GM19468 (cell line): Measurements from ENCODE around the gene PTPRCAP.
"Not testable (repeated sequence)": the region's sequence is repeated elsewhere in the genome, so short reads cannot be mapped to it uniquely, and the experiment has no call there.

Source experiments
- ATAC-seq: cut with Tn5 transposase; IDR thresholded peaks from one replicate; pipeline ENCODE4 v1.9.1; 2021; ENCODE audit warnings: mild to moderate bottlenecking, moderate library complexity, moderate number of reproducible peaks; ENCODE audit not compliant: unreplicated experiment; ENCODE audit errors: extremely low read depth

PTPRCAP gene, protein sequence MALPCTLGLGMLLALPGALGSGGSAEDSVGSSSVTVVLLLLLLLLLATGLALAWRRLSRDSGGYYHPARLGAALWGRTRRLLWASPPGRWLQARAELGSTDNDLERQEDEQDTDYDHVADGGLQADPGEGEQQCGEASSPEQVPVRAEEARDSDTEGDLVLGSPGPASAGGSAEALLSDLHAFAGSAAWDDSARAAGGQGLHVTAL

DNA sequence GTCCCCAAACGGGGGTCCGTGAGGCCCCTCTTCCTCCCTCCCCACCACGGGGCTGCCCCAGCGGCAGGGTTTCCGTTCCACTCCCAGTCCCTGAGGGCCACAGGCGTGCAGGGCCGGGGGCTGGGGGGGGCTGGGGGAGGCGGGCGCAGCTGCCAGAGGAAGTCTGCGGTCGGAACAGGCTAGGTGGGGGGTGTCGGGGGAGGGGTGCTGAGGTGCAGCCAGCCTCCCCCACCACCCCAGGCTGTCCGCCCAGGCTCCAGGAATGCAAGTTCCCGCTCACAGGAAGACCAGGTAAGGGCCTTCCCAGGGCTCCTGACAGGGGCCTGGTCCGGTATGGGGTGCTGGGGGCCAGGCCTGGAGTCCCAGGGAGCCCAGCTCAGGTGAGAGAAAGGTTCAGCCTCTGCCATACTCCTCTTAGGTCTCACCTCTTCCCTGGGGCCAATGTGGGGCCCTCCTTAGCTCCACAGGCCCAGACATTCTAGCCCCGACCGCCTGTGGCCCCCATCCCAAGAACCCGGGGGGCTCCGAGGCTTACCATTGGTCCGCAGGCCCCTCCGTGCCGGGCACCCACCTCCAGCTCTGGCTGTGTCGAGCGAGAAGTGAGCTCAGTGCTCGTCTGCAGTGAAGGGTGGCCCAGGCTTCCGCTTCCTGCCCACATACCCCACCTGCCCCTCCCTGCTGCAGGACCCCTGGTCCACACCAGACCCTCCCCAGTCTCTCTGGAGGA is at the start of gene PTPRCAP:
TSS of gene PTPRCAP (minus strand) at position 601 of the 727 bp plus-strand sequence. CDS start at position 538, 63 bp downstream.
- no peak for ATAC-seq

DNA sequence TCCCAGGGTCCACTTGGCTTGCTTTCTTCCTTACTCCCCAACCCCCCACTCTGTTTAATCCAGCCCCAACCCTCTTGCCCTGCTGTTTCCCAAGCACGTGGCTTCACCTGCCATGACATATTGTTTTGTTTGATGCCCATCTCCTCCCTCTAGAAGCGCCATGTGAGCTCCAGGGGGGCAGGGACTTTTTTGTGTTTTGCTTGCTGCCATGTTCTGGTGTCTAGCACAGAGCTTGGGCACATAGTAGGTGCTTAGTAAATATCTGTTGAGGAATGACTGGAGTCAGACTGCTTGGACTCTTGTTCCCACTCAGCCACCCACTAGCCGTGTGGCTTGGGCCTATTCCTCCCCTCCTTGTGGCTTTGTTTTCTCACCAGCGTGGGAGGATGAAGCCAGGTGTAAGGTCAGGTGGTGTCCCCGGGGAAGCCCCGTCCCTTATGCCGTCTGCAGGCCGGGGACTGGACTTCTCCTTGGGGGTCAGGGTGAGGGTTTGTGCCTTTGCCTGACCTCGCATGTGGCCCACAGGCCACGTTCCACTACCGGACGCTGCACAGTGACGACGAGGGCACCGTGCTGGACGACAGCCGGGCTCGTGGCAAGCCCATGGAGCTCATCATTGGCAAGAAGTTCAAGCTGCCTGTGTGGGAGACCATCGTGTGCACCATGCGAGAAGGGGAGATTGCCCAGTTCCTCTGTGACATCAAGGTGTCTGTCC is 49.2 kb upstream of the PTPRCAP start:
- ATAC-seq, result no peak

DNA sequence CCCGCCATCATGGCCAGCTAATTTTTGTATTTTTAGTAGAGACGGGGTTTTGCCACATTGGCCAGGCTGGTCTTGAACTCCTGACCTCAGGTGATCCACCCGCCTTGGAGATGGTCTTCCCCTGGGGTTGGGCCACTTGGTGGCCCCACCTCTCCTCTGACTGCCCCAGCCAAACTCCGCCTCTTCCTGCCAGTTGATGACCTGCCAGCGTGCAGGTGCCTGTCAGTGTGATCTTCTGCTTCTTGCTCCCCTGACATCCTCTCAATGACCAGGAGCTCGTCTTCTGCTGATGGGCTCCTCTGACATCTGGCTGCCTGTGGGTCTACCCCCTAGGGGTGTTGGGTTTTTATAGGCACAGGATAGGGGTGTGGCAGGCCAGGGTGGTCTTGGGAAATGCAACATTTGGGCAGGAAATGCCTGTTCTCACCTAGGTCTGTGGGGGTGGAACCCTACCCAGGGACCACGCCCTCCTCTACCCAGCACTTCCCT is 48.4 kb upstream of the PTPRCAP start:
- not testable (repeated sequence) for ATAC-seq

DNA sequence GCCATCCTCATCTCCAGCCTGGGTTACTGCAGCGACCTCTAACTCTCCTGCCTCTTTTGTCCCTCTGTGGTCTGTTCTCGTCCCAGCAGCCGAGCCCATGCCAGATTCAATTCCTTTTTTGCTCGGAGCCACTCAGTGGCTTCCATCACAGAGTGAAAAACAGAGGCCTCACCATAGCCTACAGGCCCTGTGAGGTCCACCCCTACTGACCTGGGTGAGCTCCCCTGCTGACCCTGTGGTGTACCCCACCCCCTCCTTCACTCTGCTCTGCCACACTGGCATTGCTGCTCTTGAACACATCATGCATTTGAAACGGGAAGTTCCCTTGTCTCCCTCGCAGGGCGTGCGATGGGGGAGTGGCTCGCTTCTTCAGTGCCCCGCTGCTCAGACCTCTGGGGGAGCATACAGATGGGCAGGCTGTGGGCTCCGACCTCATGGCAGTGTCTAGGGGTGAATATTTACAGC is 47.4 kb upstream of the PTPRCAP start:
- ATAC-seq, result no peak

DNA sequence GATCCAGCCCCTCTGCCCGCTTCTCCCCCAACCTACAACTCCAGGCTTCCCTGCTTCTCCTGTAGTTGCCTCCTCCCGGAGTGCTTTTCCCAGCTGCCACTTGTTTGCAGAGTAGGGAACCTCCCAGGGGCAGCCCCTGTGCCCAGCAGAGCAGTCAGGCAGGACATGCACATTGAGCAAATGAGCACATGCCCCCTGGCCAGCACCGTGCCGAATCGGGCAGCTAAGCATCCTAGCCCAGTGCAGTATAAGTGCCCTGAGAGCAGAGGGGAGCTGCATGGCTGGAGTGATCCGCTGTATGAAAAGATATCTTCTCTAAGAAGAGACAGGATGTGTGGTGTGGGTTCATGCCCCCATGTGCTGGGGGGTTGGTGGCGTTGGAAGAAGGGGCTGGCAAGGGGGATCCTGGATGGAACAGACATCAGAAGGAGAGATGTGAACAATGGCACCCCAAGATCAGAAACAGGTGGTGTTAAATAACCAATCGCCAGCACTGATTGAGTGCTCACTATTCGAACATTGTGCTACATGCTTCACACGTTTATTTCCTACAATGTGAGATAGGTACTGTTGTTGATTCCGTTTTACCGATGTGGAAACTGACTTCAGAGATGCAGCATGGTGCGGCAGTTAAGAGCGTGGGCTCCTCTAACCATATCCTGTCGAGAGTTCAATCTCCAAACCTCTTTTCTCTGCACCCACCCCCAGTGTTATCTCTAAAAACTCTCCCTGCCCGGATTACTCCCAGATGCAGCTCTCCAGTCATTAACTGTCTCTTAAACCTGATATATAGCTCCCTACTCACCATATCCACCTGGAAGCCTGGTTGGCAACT is 46.6 kb upstream of the PTPRCAP start:
- ATAC-seq, result no peak

DNA sequence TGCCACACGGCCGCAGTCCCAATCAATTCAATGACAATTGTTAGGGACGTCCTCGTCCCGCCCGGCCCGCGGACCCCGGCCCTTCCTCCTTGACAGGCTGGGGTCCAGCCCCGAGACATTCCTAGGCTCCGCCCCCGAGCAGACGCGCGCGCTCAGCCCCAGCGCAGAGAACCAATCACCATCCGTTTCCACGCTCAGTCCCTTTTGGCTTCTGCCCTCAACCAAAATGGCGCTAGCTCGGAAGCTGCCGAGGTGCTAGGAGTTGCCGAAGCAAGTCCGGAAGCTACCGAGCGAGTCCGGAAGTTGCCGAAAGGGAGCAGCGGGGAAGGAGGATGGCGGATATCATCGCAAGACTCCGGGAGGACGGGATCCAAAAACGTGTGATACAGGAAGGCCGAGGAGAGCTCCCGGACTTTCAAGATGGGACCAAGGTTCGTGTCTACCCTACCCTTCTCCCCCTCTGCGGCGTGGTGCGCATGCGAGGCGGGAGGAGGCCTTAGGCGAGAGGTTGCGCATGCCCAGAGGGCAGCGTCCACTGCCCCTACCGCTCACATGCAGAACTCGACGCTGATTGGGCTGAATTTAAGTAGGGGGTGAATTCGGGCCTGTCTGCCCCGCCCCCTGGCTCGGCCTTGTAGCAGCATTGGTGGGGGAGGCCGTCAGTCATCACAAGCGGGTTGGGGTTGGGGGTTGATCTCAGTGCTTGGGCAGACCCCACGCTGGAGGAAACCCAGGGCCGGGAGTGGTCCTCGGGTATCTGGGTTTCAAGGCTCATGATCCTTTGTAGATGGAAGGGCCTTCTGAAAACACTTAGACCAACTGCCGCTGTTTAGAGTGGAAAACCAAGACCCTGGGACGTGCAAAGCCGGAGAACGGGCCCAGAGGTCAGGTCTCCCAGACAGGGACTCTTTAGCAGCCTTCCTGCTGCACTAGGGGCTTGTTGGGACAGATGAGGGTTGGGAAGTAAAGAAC is 45.6 kb upstream of the PTPRCAP start, which contains the start of gene AIP:
TSS of gene AIP (plus strand) at position 200 of the 972 bp plus-strand sequence. CDS start at position 333, 133 bp downstream.
- peak; percentile 36 for ATAC-seq

DNA sequence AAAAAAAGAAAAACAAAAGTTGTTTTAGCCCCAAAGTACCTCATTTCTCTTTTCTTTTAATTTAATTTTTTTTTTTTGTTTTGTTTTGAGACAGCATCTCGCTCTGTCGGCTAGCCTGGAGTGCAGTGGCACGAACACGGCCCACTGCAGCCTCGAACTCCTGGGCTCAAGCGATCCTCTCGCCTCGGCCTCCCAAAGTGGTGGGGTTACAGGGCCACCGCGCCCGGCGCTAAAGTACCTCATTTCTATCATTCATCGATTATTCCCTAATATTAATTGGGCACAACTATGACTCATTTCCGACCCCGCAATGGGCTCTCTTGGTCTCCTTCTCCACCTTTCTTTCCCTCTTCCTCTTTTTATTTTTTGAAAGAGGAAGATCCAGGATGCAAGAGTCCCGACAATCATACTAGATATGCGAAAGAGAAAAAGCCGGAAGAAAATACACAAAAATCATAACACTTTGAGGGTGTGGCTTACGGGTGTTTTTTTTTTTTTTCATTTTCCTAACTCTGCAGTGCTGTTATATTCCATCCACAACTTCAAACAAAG is 44.9 kb upstream of the PTPRCAP start:
- ATAC-seq, result no peak

DNA sequence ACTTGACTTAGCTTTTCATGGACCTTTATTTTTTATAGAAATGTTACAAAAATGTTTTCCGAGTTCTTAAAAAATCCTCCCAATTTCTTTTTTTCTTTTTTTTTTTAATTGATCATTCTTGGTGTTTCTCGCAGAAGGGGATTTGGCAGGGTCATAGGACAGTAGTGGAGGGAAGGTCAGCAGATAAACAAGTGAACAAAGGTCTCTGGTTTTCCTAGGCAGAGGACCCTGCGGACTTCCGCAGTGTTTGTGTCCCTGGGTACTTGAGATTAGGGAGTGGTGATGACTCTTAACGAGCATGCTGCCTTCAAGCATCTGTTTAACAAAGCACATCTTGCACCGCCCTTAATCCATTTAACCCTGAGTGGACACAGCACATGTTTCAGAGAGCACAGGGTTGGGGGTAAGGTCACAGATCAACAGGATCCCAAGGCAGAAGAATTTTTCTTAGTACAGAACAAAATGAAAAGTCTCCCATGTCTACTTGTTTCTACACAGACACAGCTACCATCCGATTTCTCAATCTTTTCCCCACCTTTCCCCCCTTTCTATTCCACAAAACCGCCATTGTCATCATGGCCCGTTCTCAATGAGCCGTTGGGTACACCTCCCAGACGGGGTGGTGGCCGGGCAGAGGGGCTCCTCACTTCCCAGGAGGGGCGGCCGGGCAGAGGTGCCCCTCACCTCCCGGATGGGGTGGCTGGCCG is 40.0 kb upstream of the PTPRCAP start:
- not testable (repeated sequence) for ATAC-seq

DNA sequence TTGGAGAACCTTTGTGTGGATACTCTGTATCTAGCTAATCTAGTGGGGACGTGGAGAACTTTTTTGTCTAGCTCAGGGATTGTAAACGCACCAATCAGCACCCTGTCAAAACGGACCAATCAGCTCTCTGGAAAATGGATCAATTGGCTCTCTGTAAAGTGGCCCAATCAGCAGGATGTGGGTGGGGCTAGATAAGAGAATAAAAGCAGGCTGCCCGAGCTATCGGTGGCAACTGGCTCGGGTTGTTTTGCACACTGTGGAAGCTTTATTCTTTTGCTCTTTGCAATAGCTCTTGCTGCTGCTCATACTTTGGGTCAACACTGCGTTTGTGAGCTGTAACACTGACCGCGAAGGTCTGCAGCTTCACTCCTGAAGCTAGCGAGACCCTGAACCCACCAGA is 39.2 kb upstream of the PTPRCAP start:
- ATAC-seq, result not testable (repeated sequence)

DNA sequence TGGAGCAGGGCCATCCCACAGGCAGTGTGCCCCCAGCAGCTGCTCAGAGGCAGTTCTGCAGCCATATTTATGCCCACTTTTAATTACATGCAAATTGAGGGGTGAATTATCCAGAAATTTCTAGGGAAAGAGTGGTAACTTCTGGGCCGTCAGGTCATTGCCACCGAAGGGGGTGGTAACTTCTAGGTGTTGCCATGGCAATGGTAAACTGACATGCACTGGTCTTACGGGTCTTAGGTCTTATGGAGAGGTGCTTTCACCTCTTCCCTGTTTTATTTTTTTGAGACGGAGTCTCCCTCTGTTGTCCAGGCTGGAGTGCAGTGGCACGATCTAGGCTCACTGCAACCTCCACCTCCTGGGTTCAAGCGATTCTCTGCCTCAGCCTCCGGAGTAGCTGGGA is 35.4 kb upstream of the PTPRCAP start:
- ATAC-seq, result no peak

DNA sequence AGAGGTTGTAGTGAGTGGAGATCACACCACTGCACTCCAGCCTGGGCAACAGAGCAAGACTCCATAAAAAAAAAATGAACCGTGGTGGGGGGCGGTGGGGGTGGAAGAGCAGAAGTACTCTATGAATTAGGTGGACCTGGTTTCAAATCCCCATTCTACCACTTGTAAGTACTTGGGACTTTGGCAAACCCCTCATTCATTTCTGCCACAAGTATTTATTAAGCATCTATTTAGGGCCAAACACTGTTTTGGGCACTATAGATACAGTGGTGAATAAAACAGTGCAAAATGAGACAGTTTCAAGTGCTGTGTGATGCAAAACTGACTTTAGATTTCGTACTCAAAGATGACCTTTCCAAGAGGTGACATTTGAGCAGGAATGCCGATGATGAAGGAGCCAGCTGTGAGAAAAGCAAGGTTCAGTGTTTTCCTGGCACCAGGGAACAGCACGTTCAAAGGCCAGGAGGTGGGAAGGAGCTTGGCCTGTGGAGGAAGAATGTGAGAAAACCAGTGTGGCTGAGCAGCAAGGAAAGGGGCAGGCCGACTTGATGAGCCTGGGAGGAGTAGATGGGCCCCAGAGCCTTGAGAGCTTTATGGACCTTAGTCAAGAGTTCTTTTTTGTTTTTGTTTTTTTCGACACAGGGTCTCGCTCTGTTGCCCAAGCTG is 33.0 kb upstream of the PTPRCAP start:
- ATAC-seq, result no peak

DNA sequence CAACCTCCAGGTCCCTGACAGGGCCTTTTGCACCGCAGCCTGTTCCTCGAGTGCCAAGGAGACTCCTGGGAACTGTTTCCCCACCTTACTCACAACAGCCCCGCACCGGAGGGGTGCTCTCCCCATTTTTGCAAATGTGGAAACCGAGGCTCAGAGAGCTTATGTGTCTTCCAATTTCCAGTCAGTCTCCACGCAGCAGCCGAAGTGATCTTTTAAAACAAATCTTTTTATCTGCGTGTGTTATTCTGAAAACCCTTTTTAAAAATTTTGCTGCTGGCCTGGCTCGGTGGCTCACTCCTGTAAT is 32.0 kb upstream of the PTPRCAP start:
- ATAC-seq, result no peak

DNA sequence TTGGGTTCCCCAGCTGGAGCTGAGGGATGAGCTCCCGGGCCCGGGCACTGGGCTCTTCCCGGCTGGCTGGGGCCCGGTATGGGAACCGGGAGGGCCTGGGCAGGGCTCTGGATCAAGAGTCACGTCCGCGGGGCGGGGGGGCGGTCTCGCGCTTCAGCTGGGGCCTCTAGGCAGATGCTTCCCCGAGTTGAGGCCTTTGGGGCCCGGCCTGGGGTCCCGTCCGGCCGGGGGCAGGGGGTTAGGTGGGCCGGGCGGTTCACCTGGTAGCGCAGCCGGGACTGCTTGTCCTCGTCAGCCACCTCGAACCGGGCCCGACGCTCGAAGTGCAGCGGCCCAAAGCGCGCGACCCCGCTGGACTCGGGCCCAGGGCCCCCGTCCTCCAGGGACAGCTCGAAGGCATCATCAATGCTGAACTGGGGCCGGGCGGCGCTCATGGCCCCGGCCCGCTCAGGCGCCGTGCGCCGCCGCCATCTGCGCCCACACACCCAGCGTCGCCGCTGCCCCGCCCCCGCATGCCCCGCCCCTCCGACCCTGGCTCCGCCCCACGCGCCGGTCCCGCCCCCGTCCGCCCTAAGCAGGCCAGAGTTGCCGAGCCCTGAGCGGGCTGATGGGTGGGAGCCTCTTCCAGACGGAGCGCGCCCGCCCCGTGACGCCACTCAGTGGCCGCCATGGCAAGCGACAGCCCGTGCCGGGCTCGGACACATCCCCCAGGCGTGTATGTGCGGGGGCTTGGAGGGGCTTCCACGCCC is 31.5 kb upstream of the PTPRCAP start, which contains the start of gene TMEM134:
TSS of gene TMEM134 (minus strand) at position 493 of the 749 bp plus-strand sequence. CDS start at position 434, 59 bp downstream.
- peak; percentile 36 for ATAC-seq

DNA sequence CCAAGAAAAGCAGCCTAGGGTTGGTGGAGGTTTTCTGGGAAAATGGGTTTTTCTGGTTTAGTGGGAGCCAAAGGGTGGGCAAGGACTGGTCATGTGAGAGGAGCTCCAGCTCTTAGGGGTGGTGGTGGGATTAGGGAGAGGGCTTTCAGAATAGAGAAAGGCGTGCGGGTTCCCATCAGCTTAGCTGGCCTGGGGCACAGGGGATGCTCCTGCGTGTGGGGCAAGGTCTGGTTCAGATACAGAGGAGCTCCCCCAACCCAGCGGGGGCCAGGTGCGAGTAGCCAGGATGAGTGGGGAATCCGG is 30.9 kb upstream of the PTPRCAP start:
- no peak for ATAC-seq

DNA sequence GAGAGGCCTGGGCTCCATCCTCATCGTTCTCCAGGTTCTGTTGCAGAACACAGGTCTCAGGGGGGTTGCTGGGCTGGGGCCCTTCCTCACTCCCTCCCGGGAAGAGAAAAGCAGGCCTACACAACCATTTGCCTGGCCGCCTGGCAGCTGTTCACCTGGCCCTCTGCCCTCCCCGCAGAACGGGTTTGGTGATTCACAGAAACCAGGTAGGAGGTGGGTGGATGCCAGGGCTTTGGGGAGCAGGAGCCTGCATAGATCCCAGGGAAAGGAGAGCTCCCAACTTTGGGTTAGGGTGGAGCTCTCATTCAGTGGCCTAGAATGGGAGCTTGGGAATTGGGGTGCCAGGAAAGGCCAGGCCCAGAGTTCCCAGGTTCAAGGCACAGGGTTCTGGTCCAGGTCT is 30.6 kb upstream of the PTPRCAP start:
- ATAC-seq, result no peak

DNA sequence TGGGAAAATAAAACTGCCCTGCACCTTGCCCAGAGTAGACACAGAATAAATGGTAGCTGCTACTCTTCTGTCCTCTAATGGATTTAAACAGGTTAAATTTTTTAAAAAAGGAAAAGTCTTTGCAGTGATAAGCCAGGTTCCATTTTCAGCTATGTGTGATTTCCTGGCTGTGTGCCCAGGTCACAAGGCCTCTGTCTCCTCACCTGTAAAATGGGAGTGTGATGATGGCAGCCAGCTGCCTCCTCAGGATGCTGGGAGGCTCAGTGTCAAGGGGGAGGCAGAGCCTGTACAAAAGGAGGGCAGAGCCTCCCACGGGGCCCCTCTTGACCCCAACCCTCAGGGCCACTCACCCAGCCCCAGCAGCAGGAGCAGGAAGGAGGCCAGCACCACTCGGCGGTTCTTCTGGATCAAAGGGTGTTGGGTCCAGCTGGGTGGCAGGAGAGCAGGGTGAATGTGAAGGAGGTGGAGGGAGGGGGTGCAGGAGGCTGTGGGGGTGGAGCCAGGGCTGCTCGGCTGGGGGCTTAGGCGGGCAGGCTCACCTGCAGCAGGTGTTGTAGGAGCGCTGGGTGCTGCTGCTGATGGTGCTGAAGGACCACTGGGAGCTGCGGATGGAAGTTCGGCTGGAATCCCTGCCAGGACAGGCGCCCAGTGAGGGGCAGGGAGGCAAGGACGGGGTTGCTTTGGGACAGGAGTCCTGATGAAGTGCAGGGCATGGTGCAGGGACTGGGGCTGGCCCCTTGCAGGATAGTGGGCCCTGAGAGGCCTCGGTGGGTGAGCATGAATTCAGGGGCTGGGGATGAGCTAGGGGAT is 29.7 kb upstream of the PTPRCAP start:
- no peak for ATAC-seq
